K562 (cell line): ENCODE measurements around the gene HIRIP3. TPM values are rescaled to one million over a fixed set of nuclear protein-coding genes. Genes with fewer than 3 reads are reported as not detected.

Experiments used
- SRSF3 ChIP-seq: fragments of 200-400 bp; formaldehyde crosslinking; IDR thresholded peaks from 2 replicates; pipeline ENCODE4 v1.6.1; 2016; ENCODE audit warnings: mild to moderate bottlenecking, low read length, moderate library complexity; ENCODE audit not compliant: insufficient read depth
- ZC3H11A ChIP-seq: IDR thresholded peaks from 2 replicates; pipeline ENCODE4 v1.6.1; 2012; ENCODE audit warnings: low read depth, low read length, improper control_type of control experiment
- polyA plus RNA-seq, 8 experiments: library from polyadenylated mRNA; depleted of rRNA in 4 of 8; stranded (reverse) in 5 of 8; unstranded in 3 of 8; fragments of >200 nt; fragmentation: Nextera tagmentation in 2 of 8; fragmentation: Illumina TruSeq in 1 of 8; extraction: Ambion mirVana in 2 of 8; extraction: Trizol in 1 of 8; gene quantifications; 2 replicates each; pipeline versions ENCODE4 v1.2.1 to v1.2.3, GENCODE V29; 2011 to 2014; ENCODE audit warnings: inconsistent platforms in 1 of 8, missing spikeins in 1 of 8
- total RNA-seq, 7 experiments: library from RNA; depleted of rRNA in 6 of 7; stranded (reverse); fragments of >200 nt in 6 of 7; fragmentation: Illumina TruSeq in 2 of 7; extraction: Trizol in 2 of 7; gene quantifications; 2 replicates each; pipeline versions ENCODE4 v1.2.1 to v1.2.3, GENCODE V29; 2011 to 2021; ENCODE audit warnings: low replicate concordance in 1 of 7
- TF ChIP-seq, protein P1 (sequence below): fragments of 200-600 bp; sonication (generic); IDR thresholded peaks from one replicate; pipeline ENCODE4 v1.6.1; 2012; ENCODE audit warnings: mild to moderate bottlenecking, low read depth, low read length, inconsistent platforms
- TF ChIP-seq, protein P2 (sequence below): sonication (generic); formaldehyde crosslinking; IDR thresholded peaks from 2 replicates; pipeline ENCODE4 v1.8.0; 2022; ENCODE audit warnings: missing genetic modification reagents, mild to moderate bottlenecking, borderline replicate concordance

The HIRIP3 gene
- total and polyA plus RNA-seq, 9 of the 15 experiments (the other 6 are each of a cell fraction or from before 2014, with no cell fraction given), result 3.3 to 38.2 (median 18.2) TPM

DNA sequence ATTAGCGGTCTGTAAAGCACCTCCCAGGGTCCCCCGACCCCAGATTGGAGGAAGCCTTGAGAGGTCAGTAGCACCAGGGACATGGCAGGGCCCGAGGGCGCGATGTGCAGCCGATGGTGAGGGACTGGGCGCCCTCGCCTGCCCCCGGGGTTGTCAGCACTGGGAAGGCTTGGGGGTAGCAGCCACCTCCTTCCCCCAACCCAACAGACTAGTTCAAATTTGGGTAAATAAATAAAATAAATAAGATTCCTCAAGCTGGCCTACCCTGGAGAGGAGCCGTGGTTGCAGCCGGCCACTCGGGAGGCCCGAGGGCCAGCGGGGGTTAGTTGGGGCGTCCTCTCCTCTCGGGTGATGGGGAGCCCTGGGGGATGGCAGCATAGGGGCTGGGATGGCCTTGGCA lies 29.0 kb upstream of the HIRIP3 start (continued):
- TF ChIP-seq, protein P1, sequence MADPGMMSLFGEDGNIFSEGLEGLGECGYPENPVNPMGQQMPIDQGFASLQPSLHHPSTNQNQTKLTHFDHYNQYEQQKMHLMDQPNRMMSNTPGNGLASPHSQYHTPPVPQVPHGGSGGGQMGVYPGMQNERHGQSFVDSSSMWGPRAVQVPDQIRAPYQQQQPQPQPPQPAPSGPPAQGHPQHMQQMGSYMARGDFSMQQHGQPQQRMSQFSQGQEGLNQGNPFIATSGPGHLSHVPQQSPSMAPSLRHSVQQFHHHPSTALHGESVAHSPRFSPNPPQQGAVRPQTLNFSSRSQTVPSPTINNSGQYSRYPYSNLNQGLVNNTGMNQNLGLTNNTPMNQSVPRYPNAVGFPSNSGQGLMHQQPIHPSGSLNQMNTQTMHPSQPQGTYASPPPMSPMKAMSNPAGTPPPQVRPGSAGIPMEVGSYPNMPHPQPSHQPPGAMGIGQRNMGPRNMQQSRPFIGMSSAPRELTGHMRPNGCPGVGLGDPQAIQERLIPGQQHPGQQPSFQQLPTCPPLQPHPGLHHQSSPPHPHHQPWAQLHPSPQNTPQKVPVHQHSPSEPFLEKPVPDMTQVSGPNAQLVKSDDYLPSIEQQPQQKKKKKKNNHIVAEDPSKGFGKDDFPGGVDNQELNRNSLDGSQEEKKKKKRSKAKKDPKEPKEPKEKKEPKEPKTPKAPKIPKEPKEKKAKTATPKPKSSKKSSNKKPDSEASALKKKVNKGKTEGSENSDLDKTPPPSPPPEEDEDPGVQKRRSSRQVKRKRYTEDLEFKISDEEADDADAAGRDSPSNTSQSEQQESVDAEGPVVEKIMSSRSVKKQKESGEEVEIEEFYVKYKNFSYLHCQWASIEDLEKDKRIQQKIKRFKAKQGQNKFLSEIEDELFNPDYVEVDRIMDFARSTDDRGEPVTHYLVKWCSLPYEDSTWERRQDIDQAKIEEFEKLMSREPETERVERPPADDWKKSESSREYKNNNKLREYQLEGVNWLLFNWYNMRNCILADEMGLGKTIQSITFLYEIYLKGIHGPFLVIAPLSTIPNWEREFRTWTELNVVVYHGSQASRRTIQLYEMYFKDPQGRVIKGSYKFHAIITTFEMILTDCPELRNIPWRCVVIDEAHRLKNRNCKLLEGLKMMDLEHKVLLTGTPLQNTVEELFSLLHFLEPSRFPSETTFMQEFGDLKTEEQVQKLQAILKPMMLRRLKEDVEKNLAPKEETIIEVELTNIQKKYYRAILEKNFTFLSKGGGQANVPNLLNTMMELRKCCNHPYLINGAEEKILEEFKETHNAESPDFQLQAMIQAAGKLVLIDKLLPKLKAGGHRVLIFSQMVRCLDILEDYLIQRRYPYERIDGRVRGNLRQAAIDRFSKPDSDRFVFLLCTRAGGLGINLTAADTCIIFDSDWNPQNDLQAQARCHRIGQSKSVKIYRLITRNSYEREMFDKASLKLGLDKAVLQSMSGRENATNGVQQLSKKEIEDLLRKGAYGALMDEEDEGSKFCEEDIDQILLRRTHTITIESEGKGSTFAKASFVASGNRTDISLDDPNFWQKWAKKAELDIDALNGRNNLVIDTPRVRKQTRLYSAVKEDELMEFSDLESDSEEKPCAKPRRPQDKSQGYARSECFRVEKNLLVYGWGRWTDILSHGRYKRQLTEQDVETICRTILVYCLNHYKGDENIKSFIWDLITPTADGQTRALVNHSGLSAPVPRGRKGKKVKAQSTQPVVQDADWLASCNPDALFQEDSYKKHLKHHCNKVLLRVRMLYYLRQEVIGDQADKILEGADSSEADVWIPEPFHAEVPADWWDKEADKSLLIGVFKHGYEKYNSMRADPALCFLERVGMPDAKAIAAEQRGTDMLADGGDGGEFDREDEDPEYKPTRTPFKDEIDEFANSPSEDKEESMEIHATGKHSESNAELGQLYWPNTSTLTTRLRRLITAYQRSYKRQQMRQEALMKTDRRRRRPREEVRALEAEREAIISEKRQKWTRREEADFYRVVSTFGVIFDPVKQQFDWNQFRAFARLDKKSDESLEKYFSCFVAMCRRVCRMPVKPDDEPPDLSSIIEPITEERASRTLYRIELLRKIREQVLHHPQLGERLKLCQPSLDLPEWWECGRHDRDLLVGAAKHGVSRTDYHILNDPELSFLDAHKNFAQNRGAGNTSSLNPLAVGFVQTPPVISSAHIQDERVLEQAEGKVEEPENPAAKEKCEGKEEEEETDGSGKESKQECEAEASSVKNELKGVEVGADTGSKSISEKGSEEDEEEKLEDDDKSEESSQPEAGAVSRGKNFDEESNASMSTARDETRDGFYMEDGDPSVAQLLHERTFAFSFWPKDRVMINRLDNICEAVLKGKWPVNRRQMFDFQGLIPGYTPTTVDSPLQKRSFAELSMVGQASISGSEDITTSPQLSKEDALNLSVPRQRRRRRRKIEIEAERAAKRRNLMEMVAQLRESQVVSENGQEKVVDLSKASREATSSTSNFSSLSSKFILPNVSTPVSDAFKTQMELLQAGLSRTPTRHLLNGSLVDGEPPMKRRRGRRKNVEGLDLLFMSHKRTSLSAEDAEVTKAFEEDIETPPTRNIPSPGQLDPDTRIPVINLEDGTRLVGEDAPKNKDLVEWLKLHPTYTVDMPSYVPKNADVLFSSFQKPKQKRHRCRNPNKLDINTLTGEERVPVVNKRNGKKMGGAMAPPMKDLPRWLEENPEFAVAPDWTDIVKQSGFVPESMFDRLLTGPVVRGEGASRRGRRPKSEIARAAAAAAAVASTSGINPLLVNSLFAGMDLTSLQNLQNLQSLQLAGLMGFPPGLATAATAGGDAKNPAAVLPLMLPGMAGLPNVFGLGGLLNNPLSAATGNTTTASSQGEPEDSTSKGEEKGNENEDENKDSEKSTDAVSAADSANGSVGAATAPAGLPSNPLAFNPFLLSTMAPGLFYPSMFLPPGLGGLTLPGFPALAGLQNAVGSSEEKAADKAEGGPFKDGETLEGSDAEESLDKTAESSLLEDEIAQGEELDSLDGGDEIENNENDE, result no peak
- TF ChIP-seq ZC3H11A (no peak), SRSF3 (no peak)
- TF ChIP-seq, protein P2, sequence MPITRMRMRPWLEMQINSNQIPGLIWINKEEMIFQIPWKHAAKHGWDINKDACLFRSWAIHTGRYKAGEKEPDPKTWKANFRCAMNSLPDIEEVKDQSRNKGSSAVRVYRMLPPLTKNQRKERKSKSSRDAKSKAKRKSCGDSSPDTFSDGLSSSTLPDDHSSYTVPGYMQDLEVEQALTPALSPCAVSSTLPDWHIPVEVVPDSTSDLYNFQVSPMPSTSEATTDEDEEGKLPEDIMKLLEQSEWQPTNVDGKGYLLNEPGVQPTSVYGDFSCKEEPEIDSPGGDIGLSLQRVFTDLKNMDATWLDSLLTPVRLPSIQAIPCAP (CRISPR knock-in tag), result no peak
- TF ChIP-seq, all 486 proteins: peak for 0
